ENCODE measurements around the gene CETP. TPM values are rescaled to one million over a fixed set of nuclear protein-coding genes. Genes with fewer than 3 reads are reported as not detected.

The CETP gene
- total and polyA plus RNA-seq, 9 of the 15 experiments (the other 6 are each of a cell fraction or from before 2014, with no cell fraction given), result 0.07 to 0.11 TPM; not detected in 7

DNA sequence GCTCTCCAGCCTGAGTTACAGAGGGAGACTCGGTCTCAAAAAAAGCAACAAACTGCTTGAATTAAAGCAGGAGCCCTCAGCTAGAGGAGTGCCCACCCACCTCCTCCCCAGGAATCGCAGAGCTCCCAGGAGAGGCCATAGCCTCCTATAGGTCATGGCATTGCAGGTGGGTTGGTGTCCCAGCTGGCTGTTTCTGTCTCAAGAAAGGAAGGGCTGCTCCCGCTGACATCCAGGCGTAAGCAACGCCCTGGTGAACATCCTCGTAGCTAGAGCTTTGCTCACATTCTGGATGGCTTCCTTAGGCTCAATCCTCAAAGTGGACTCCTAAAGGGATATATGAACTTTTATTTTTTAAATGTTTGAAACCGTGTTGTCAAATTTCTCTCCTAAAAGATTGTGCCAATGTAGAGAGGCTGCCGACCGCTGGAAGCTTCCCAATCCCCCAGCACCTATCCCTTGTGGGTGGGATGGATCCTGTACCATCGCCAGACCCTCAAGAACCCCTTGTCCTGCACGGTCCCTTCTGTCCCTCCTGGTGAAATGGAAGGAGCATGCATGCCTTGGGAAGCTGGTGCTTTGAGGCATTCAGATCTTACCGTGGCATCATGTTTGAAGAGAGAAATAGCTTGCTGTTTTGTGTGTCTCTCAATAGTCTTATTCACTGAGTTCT is 33.5 kb downstream of the CETP start:
- H4K20me1 ChIP-seq (replicated peaks; ENCODE audit: control insufficient read depth, insufficient read depth, low read length), result 0 out of 2 replicates have a peak, but pooled peaks cover 2% of the 10 kb centered on the region
- H3K36me3 ChIP-seq (ENCODE audit: control insufficient read depth, insufficient read depth, low read length), result no peaks in the 10 kb centered on the region
- FAIRE-seq, result no peak
- H3K27me3 ChIP-seq (ENCODE audit: control insufficient read depth in 2 of 2, insufficient read depth in 2 of 2, low read length in 2 of 2), result peaks cover 14 to 33% of the 10 kb centered on the region in 2 experiments; a peak in 4 of 5 replicates
- no peak overlapping the region for H3K4me2 ChIP-seq (ENCODE audit: insufficient read depth, low read length)
- in situ Hi-C loops (cut with MboI), result no loop called here
- no peak for DNase-seq (ENCODE audit: extremely low read depth in 1 of 4, low spot score in 3 of 4)
- H3K4me1 ChIP-seq (replicated peaks in 1 of 2; ENCODE audit: control insufficient read depth in 2 of 2, insufficient read depth in 2 of 2, low read length in 2 of 2), result peaks cover 0 to 5% of the 10 kb centered on the region in 2 experiments; a peak in 2 of 5 replicates
- no peaks in the 10 kb centered on the region for H3K9me3 ChIP-seq (replicated peaks; ENCODE audit: control insufficient read depth, insufficient read depth, low read depth, low read length)
- TF ChIP-seq EP300 (IDR thresholded peaks at IDR 0.05; ENCODE audit: low read length) (no peak), HMGXB4 (CRISPR knock-in tag; IDR thresholded peaks at IDR 0.05) (no peak), KLF6 (CRISPR knock-in tag; IDR thresholded peaks at IDR 0.05; ENCODE audit: borderline replicate concordance) (no peak), NR1H2 (CRISPR knock-in tag; IDR thresholded peaks at IDR 0.05) (no peak)
- H3K27ac ChIP-seq (ENCODE audit: extremely low read depth, low read depth, low read length), result no peak overlapping the region
- 0% methylated on average over 12 of the region's 12 CpGs for WGBS (ENCODE audit: insufficient coverage, low coverage, missing lambda C conversion rate)
- BruUV-seq (replicated peaks), result no TSS peak
- no peaks in the 10 kb centered on the region for H3K79me2 ChIP-seq (ENCODE audit: control insufficient read depth, insufficient read depth, low read length)
- no peak overlapping the region for H3K4me3 ChIP-seq
- no peak for ATAC-seq
- no peak overlapping the region for H3K9ac ChIP-seq (ENCODE audit: insufficient read depth in 1 of 2, low read depth in 2 of 2, low read length in 2 of 2)
- H2AFZ ChIP-seq (ENCODE audit: low read depth, low read length), result no peak overlapping the region
- intact Hi-C loops (cut with micrococcal nuclease), result no loop called here
- no peaks in the 10 kb centered on the region for H3K9me1 ChIP-seq (ENCODE audit: control insufficient read depth, insufficient read depth, low read length)
- ChIA-PET CTCF (ENCODE audit: low intra/inter-chr PET ratio) (no interaction called here), POLR2A (interaction anchor here (0.5 to 1.0 kb wide), 2 partner anchors 10 to 47 kb away, joined by 3 read pairs; no protein-coding TSS in a partner anchor)

Data from K562 (cell line).